Endothelial cell of umbilical vein (primary cell): ENCODE results near the gene MMP11. TPM values are rescaled to one million over a fixed set of nuclear protein-coding genes. Genes with fewer than 3 reads are reported as not detected.

Experiments
- BruUV-seq: library from RNA; stranded (reverse); fragments of 400-500 nt; replicated peaks from 2 replicates; lab custom pipeline; 2021; lab: Mats Ljungman, UMichigan
- CTCF ChIA-PET: fragments of 300-600, 350-600 bp; sonication (Branson Sonifier 250); formaldehyde crosslinking; loops from one replicate; lab custom pipeline; 2021; ENCODE audit warnings: antibody characterized with exemption, inconsistent platforms; lab: Charles Lee
- POLR2A ChIA-PET: fragments of 300-600, 350-600 bp; sonication (Branson Sonifier 250); formaldehyde crosslinking; loops from one replicate; lab custom pipeline; 2021; ENCODE audit warnings: antibody characterized with exemption, inconsistent platforms; lab: Charles Lee
- DNase-seq: peaks from one replicate; pipeline ENCODE4 v3.0.0-alpha.2; 2011; ENCODE audit warnings: low read depth, low spot score
- FAIRE-seq: peaks from 2 replicates; lab custom pipeline; 2011; peaks lifted over from hg19 to GRCh38; lab: Jason Lieb, UNC
- H2AFZ ChIP-seq: 2 replicates; pipeline ENCODE4 v1.6.0; 2012; ENCODE audit warnings: low read depth, low read length, control low read depth, inconsistent platforms
- H3K27ac ChIP-seq: 2 replicates; pipeline ENCODE4 v1.5.1; 2011; ENCODE audit warnings: low read depth, mild to moderate bottlenecking, control low read depth, low read length, moderate library complexity; ENCODE audit not compliant: insufficient read depth
- H3K27me3 ChIP-seq, 2 experiments: 2 replicates each; pipeline versions ENCODE4 v1.6.0 to v1.6.1; 2011; ENCODE audit warnings: low read length in 2 of 2, mixed read lengths in 1 of 2; ENCODE audit not compliant: control insufficient read depth in 2 of 2, insufficient read depth in 2 of 2
- H3K36me3 ChIP-seq, 2 experiments: 2 replicates in 1 of 2; 3 replicates in 1 of 2; pipeline ENCODE4 v1.5.1; 2011; ENCODE audit warnings: low read length in 2 of 2, mild to moderate bottlenecking in 1 of 2, moderate library complexity in 1 of 2; ENCODE audit not compliant: control insufficient read depth in 2 of 2, insufficient read depth in 2 of 2; ENCODE audit errors: extremely low read depth in 1 of 2
- H3K4me1 ChIP-seq: 3 replicates; pipeline ENCODE4 v1.5.1; 2011; ENCODE audit warnings: mild to moderate bottlenecking, low read length; ENCODE audit not compliant: control insufficient read depth, insufficient read depth; ENCODE audit errors: extremely low read depth
- H3K4me2 ChIP-seq: 2 replicates; pipeline ENCODE4 v1.6.1; 2011; ENCODE audit warnings: low read length, control low read depth, mixed read lengths; ENCODE audit not compliant: insufficient read depth
- H3K4me3 ChIP-seq, 3 experiments: fragments of 200-600 bp in 1 of 3; sonication (generic), shearing (Covaris generic) in 1 of 3; replicated peaks in 1 of 3; 2 replicates each; pipeline ENCODE4 v1.5.1; 2011 to 2016; ENCODE audit warnings: control low read depth in 3 of 3, low read length in 3 of 3, mild to moderate bottlenecking in 2 of 3, inconsistent platforms in 1 of 3, low read depth in 1 of 3, moderate library complexity in 1 of 3; ENCODE audit not compliant: insufficient read depth in 1 of 3
- H3K79me2 ChIP-seq: 2 replicates; pipeline ENCODE4 v1.6.0; 2012; ENCODE audit warnings: low read length, inconsistent platforms; ENCODE audit not compliant: control insufficient read depth, insufficient read depth
- H3K9ac ChIP-seq: replicated peaks from 2 replicates; pipeline ENCODE3; 2011; ENCODE audit warnings: low read length, control low read depth; ENCODE audit not compliant: insufficient read depth; ENCODE audit errors: extremely low read depth
- H3K9me1 ChIP-seq: replicated peaks from 3 replicates; pipeline ENCODE4 v1.6.0; 2011; ENCODE audit warnings: mild to moderate bottlenecking, low read length; ENCODE audit not compliant: control insufficient read depth, insufficient read depth; ENCODE audit errors: extremely low read depth
- H3K9me3 ChIP-seq: replicated peaks from 2 replicates; pipeline ENCODE4 v1.5.1; 2012; ENCODE audit warnings: low read length, inconsistent platforms; ENCODE audit not compliant: control insufficient read depth, insufficient read depth
- H4K20me1 ChIP-seq: replicated peaks from 2 replicates; pipeline ENCODE3; 2011; ENCODE audit warnings: mild to moderate bottlenecking, low read length; ENCODE audit not compliant: control insufficient read depth, insufficient read depth; ENCODE audit errors: extremely low read depth
- CTCF ChIP-seq, 2 donors: IDR thresholded peaks; 1 replicate in 1 of 2; 2 replicates in 1 of 2; pipeline ENCODE4 v1.5.1; 2011; ENCODE audit warnings: low read length in 2 of 2, mild to moderate bottlenecking in 2 of 2, moderate library complexity in 2 of 2, control low read depth in 1 of 2, inconsistent platforms in 1 of 2, low read depth in 1 of 2; ENCODE audit not compliant: insufficient read depth in 1 of 2; ENCODE audit errors: extremely low read depth in 1 of 2
- EZH2 ChIP-seq: IDR thresholded peaks from 2 replicates; pipeline ENCODE4 v1.6.1; 2012; ENCODE audit warnings: borderline replicate concordance, low read depth, mild to moderate bottlenecking, moderate library complexity, low read length, inconsistent platforms; ENCODE audit not compliant: severe bottlenecking
- FOS ChIP-seq: IDR thresholded peaks from 2 replicates; pipeline ENCODE4 v1.6.1; 2011; ENCODE audit warnings: mild to moderate bottlenecking, low read length, moderate library complexity, borderline replicate concordance; ENCODE audit not compliant: insufficient read depth
- GATA2 ChIP-seq: IDR thresholded peaks from 2 replicates; pipeline ENCODE4 v1.7.0; 2011; ENCODE audit warnings: low read depth, mild to moderate bottlenecking, moderate library complexity, mixed read lengths, low read length; ENCODE audit not compliant: insufficient read length, insufficient read depth
- JUN ChIP-seq: IDR thresholded peaks from 2 replicates; pipeline ENCODE4 v1.6.1; 2011; ENCODE audit warnings: borderline replicate concordance, low read depth; ENCODE audit not compliant: insufficient read length, insufficient read depth
- MAX ChIP-seq: IDR thresholded peaks from 2 replicates; pipeline ENCODE4 v1.6.1; 2011; ENCODE audit not compliant: insufficient read depth, insufficient read length
- MYC ChIP-seq: IDR thresholded peaks from one replicate; pipeline ENCODE4 v1.6.1; 2011; ENCODE audit warnings: mild to moderate bottlenecking, low read depth, low read length
- POLR2A ChIP-seq: IDR thresholded peaks from 2 replicates; pipeline ENCODE4 v1.6.1; 2012; ENCODE audit warnings: low read depth, mild to moderate bottlenecking, control low read depth, low read length
- POLR2AphosphoS5 ChIP-seq: IDR thresholded peaks from 2 replicates; pipeline ENCODE4 v1.6.1; 2012; ENCODE audit warnings: low read depth, mild to moderate bottlenecking, control low read depth, low read length, moderate library complexity; ENCODE audit not compliant: insufficient read depth
- dilution Hi-C: fragments of 300-500 bp; cut with MboI; formaldehyde crosslinking; loops from one replicate; pipeline ENCODE4 v1.15.0; 2019; ENCODE audit warnings: low sequenced_read_pairs; ENCODE audit not compliant: extremely low pct_ligation_motif_present
- intact Hi-C: fragments of 100-400 bp; cut with micrococcal nuclease; formaldehyde crosslinking; loops from one replicate; pipeline ENCODE4 v1.10.0; 2022
- polyA plus RNA-seq, 4 experiments: library from polyadenylated mRNA; depleted of rRNA in 3 of 4; stranded (reverse) in 3 of 4; unstranded in 1 of 4; fragments of >200 nt; gene quantifications; 2 replicates each; pipeline versions ENCODE4 v1.2.1 to v1.2.3, GENCODE V29; 2011 to 2012; ENCODE audit warnings: missing spikeins in 1 of 4
- total RNA-seq: library from RNA; stranded (reverse); gene quantifications from 2 replicates; pipeline ENCODE4 v1.2.3, GENCODE V29; 2021

Gene MMP11
- total and polyA plus RNA-seq, 2 donors (not counting 3 experiments of a cell fraction or from before 2014, with no cell fraction given): 10.3 to 16.9 TPM

- peak overlapping the region; percentile 89 for H3K4me2 ChIP-seq
- peaks cover 13% of the 10 kb centered on the region for H3K4me1 ChIP-seq
- H3K9ac ChIP-seq: peak overlapping the region; percentile 99
- dilution Hi-C loops: no loop called here
- H3K4me3 ChIP-seq: peak overlapping the region; percentile 19 to 81 (median 78)
- ChIA-PET CTCF (interaction anchor here (1.1 to 3.5 kb wide), 5 partner anchors 15 to 61 kb away, joined by 3 to 15 read pairs (median 4); partner anchors contain the start of genes CHCHD10 and MMP11), POLR2A (no interaction called here)
- H3K9me3 ChIP-seq: no peaks in the 10 kb centered on the region
- FAIRE-seq (no peak), DNase-seq (no peak)
- TF ChIP-seq MYC: no peak
- TF ChIP-seq MAX: no peak
- no peak for TF ChIP-seq CTCF (IDR thresholded peaks at IDR 0.05; ENCODE audit: extremely low read depth in 1 of 2, insufficient read depth in 1 of 2, low read depth in 1 of 2, low read length in 2 of 2)
- TF ChIP-seq GATA2: no peak
- no peak for TF ChIP-seq JUN
- TF ChIP-seq POLR2AphosphoS5: no peak
- TF ChIP-seq POLR2A: no peak
- TF ChIP-seq FOS: no peak
- TF ChIP-seq EZH2: no peak
- intact Hi-C loops: loop anchor here (1.0 to 5.0 kb wide), 2 partner anchors 17 to 49 kb away; partner anchors contain the start of gene DERL3
- no peak overlapping the region for H2AFZ ChIP-seq
- BruUV-seq: TSS peak; percentile 38
- peaks cover 0 to 9% of the 10 kb centered on the region in 2 experiments for H3K36me3 ChIP-seq
- H3K9me1 ChIP-seq: no peaks in the 10 kb centered on the region
- peaks cover 2% of the 10 kb centered on the region for H4K20me1 ChIP-seq
- H3K27me3 ChIP-seq: no peaks in the 10 kb centered on the region
- H3K27ac ChIP-seq: no peak overlapping the region
- peaks cover 56% of the 10 kb centered on the region for H3K79me2 ChIP-seq
Observed at GRCh38 chr22:23787910-23788309, 15.3 kb downstream of the MMP11 start.
